DMS153 treated with DMSO at 0.1 percent for 48 hours (cell line): ENCODE results near the gene ROGDI.

ENCODE experiments used
- DNase-seq: peaks from one replicate; lab custom pipeline; 2025; ENCODE audit not compliant: unreplicated experiment; lab: John Stamatoyannopoulos, UW

The ROGDI gene

GRCh38 chr16:4767872-4768548, 34.4 kb downstream of the ROGDI start:
- DNase-seq = no peak

- DNase-seq = peak; percentile 81
Measured at GRCh38 chr16:4766875-4767628, 35.4 kb downstream of the ROGDI start, which contains the start of gene ZNF500. TSS of gene ZNF500 (minus strand) at chr16:4767162. CDS start at chr16:4765978, 1,184 bp downstream.

- no peak for DNase-seq
Measured at GRCh38 chr16:4765511-4766474, 36.6 kb downstream of the ROGDI start.

- no peak for DNase-seq
Measured at GRCh38 chr16:4763791-4764190, 38.6 kb downstream of the ROGDI start.

GRCh38 chr16:4762205-4762604, 40.2 kb downstream of the ROGDI start:
- DNase-seq = no peak

GRCh38 chr16:4760221-4760910, 42.1 kb downstream of the ROGDI start:
- no peak for DNase-seq

GRCh38 chr16:4755687-4756086, 46.7 kb downstream of the ROGDI start:
- no peak for DNase-seq

GRCh38 chr16:4754865-4755264, 47.6 kb downstream of the ROGDI start:
- no peak for DNase-seq

GRCh38 chr16:4753227-4753626, 49.2 kb downstream of the ROGDI start:
- no peak for DNase-seq

GRCh38 chr16:4752351-4753100, 49.9 kb downstream of the ROGDI start:
- DNase-seq = no peak

GRCh38 chr16:4750896-4751295, 51.5 kb downstream of the ROGDI start:
- no peak for DNase-seq

- DNase-seq = no peak
Measured at GRCh38 chr16:4749700-4750257, 52.7 kb downstream of the ROGDI start.

- DNase-seq = no peak
Measured at GRCh38 chr16:4748682-4749411, 53.6 kb downstream of the ROGDI start.

GRCh38 chr16:4747906-4748681, 54.3 kb downstream of the ROGDI start:
- no peak for DNase-seq

- DNase-seq = no peak
Measured at GRCh38 chr16:4746991-4747574, 55.4 kb downstream of the ROGDI start.
